ENCODE data around the gene TSPAN17. TPM values are rescaled to one million over a fixed set of nuclear protein-coding genes. Genes with fewer than 3 reads are reported as not detected.
"Not testable (repeated sequence)": the region's sequence is repeated elsewhere in the genome, so short reads cannot be mapped to it uniquely, and the experiment has no call there.

Gene TSPAN17, protein sequence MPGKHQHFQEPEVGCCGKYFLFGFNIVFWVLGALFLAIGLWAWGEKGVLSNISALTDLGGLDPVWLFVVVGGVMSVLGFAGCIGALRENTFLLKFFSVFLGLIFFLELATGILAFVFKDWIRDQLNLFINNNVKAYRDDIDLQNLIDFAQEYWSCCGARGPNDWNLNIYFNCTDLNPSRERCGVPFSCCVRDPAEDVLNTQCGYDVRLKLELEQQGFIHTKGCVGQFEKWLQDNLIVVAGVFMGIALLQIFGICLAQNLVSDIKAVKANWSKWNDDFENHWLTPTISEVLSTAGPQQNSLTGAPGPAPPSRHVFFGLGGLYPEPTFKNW
- 16.9 TPM for total RNA-seq

DNA sequence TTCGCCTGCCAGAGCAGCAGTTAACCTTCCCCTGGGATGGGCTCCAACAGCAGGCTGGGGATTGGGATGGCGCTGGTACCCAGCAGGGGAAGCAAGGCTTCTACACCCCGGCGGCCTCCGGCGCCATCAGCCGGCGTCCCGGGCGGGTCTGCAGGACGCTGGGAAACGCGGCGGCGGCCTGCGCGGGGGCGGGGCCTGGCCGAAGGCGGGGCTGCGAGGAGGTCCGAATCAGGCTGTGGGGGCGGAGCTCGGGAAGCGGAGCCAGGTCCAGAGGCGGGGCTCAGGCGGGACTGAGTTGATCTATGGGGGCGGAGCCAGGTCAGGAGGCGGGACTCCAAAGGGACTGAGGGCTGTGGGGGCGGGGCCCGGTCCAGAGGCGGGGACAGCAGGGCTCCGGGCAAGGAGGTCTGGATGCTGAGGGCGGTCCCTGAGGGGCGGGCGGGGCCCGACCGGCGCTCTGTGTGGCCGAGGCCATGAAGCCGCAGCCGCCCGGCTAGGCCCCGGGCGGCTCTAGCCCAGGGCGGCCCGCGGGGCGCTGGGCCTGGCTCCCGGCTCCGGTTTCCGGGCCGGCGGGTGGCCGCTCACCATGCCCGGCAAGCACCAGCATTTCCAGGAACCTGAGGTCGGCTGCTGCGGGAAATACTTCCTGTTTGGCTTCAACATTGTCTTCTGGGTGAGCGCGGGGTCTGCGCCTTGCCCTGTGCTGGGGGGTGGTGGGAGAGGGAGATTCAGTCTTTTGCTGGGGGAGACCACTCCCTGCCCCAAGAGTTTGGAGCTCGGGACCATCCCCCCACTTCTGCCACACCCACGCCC lies at the start of gene TSPAN17:
Gene TSPAN17, plus strand, starts transcription at position 455 of the 813 bp plus-strand sequence. Its CDS starts 132 bp downstream, at position 587.
- Histone ChIP-seq H3K36me3 (no peaks in the 10 kb centered on the region), H3K27me3 (no peaks in the 10 kb centered on the region), H3K4me1 (peaks cover 34% of the 10 kb centered on the region), H3K4me3 (peak within 1 kb of the TSS; percentile 68 to 81), H3K27ac (peak within 1 kb of the TSS; percentile 71), H3K9me3 (no peaks in the 10 kb centered on the region)
- TF ChIP-seq, protein P1, sequence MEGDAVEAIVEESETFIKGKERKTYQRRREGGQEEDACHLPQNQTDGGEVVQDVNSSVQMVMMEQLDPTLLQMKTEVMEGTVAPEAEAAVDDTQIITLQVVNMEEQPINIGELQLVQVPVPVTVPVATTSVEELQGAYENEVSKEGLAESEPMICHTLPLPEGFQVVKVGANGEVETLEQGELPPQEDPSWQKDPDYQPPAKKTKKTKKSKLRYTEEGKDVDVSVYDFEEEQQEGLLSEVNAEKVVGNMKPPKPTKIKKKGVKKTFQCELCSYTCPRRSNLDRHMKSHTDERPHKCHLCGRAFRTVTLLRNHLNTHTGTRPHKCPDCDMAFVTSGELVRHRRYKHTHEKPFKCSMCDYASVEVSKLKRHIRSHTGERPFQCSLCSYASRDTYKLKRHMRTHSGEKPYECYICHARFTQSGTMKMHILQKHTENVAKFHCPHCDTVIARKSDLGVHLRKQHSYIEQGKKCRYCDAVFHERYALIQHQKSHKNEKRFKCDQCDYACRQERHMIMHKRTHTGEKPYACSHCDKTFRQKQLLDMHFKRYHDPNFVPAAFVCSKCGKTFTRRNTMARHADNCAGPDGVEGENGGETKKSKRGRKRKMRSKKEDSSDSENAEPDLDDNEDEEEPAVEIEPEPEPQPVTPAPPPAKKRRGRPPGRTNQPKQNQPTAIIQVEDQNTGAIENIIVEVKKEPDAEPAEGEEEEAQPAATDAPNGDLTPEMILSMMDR (IDR thresholded peaks at IDR 0.05) = no peak
- TF ChIP-seq POLR2AphosphoS5 (IDR thresholded peaks at IDR 0.05; ENCODE audit: insufficient read depth in 1 of 2, low read depth in 1 of 2) (peak; percentile 53 to 58), POLR2A (IDR thresholded peaks at IDR 0.05) (peak in 1 of 2 donors; percentile 60)
- DNase-seq (ENCODE audit: extremely low spot score in 2 of 2) = peak in 1 of 2 donors; percentile 97
- intact Hi-C loops (cut with DNase I) = no loop called here

DNA sequence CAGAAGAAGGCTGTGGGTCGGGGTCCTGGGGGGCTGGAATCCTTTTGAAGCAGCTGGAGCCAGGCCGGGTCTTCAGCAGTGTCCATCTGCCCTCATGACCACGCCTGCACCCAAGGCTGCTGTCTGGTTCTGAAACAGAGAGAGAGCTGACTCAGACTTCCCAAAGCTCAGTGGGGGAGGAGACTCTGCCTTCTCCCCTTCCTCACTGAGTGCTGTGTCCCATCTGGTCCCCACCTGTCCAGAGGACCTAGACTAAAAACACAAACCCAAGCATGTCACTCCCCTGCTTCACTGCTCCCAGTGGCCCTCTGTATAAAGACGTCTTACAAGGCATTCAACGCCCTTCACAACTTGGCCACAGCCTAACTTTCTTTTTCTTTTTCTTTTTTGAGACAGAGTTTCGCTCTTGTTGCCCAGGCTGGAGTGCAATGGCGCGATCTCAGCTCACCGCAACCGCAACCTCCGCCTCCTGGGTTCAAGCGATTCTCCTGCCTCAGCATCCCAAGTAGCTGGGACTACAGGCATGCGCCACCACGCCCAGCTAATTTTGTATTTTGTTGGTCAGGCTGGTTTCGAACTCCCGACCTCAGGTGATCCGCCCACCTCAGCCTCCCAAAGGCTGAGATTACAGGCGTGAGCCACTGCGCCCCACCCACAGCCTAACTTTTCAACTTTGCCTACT lies 47.4 kb upstream of the TSPAN17 start:
- DNase-seq (ENCODE audit: extremely low spot score in 2 of 2); intact Hi-C loops (cut with DNase I): not testable (repeated sequence)

DNA sequence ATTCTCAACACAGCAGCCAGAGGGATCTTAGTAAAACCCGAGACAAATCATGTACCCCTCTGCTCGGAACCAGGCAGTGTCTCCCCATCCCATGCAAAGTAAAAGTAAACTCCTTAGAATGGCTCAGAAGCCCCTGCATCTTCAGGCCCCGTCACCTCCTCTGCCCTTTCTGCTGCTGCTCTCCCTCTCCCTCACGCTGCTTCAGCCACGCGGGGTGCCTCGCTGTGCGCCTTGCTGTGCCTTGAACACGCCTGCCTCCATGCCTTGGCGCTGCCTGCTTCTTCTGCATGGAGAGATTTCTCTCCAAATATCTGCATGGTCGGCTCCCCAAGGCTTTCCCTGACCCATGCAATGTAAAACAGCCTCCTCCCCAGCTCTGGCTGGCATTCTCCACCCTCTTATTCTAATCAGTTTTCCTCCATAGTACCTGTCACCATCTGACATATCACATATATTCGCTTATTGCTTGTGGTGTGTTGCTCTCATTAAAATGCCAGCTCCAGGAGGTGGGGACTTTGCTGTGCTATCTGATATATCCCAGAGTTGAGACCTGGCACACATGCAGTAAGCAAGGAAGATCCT lies 45.3 kb upstream of the TSPAN17 start:
- Histone ChIP-seq H3K27me3 (no peaks in the 10 kb centered on the region), H3K4me1 (no peaks in the 10 kb centered on the region), H3K4me3 (no peak overlapping the region), H3K9me3 (no peaks in the 10 kb centered on the region), H3K36me3 (no peaks in the 10 kb centered on the region), H3K27ac (no peak overlapping the region)
- TF ChIP-seq, protein P1 (IDR thresholded peaks at IDR 0.05) = no peak
- no peak for TF ChIP-seq POLR2AphosphoS5 (IDR thresholded peaks at IDR 0.05; ENCODE audit: insufficient read depth in 1 of 2, low read depth in 1 of 2)
- TF ChIP-seq POLR2A (IDR thresholded peaks at IDR 0.05) = no peak
- DNase-seq (ENCODE audit: extremely low spot score in 2 of 2) = no peak
- intact Hi-C loops (cut with DNase I) = no loop called here

More for the DNA sequence above, 47.4 kb upstream of the TSPAN17 start:
- H3K4me1 ChIP-seq, H3K36me3 ChIP-seq, H3K27ac ChIP-seq, H3K27me3 ChIP-seq, H3K9me3 ChIP-seq, H3K4me3 ChIP-seq: not testable (repeated sequence)

DNA sequence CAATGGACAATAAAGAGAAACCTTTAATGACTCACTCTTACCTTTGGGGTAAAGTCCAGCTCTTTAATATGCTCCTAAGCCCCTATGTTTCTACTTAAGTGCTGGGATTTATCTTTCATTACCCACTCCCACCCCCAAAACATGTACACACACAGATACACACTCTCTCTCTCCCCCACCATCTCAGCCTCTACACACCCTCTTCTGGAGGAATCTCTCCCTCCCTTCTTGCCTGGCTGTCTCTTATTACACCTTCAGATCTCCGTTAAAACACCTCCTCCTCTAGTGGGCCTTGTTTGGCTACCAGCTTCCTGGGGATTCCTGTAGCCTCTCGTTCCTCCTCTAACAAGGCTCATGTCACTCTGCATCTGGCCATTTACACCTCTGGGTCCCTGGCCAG lies 44.2 kb upstream of the TSPAN17 start:
- intact Hi-C loops (cut with DNase I) = no loop called here
- H3K9me3 ChIP-seq = no peaks in the 10 kb centered on the region
- no peaks in the 10 kb centered on the region for H3K27me3 ChIP-seq
- no peaks in the 10 kb centered on the region for H3K36me3 ChIP-seq
- H3K4me1 ChIP-seq = no peaks in the 10 kb centered on the region
- TF ChIP-seq POLR2AphosphoS5 (IDR thresholded peaks at IDR 0.05; ENCODE audit: insufficient read depth in 1 of 2, low read depth in 1 of 2) (no peak), POLR2A (IDR thresholded peaks at IDR 0.05) (no peak)
- TF ChIP-seq, protein P1 (IDR thresholded peaks at IDR 0.05) = no peak
- H3K4me3 ChIP-seq = no peak overlapping the region
- DNase-seq (ENCODE audit: extremely low spot score in 2 of 2) = no peak
- H3K27ac ChIP-seq = no peak overlapping the region

DNA sequence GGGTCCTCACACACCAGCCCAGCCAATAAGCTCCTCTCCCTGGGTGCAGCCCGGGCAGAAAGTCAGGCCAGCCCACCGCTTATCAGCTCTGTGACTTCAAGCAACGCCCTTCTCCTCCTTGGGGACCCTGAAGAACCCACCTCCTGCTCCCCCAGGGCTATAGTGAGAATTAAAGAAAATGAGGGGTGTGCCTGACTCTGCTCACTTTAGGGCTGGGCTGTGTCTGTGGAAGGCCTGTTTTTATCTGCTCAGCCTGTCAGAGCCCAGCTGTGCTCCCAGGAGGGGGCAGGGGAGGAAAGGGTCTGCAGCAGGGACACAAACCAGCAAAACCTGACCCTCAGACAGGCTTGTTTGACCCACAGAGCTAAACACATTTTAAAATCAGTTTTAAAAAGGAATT lies 41.3 kb upstream of the TSPAN17 start:
- H3K4me3 ChIP-seq = no peak overlapping the region
- no peaks in the 10 kb centered on the region for H3K36me3 ChIP-seq
- H3K27ac ChIP-seq = no peak overlapping the region
- no peak for DNase-seq (ENCODE audit: extremely low spot score in 2 of 2)
- no peaks in the 10 kb centered on the region for H3K9me3 ChIP-seq
- intact Hi-C loops (cut with DNase I) = no loop called here
- no peak for TF ChIP-seq POLR2A (IDR thresholded peaks at IDR 0.05)
- TF ChIP-seq POLR2AphosphoS5 (IDR thresholded peaks at IDR 0.05; ENCODE audit: insufficient read depth in 1 of 2, low read depth in 1 of 2) = no peak
- TF ChIP-seq, protein P1 (IDR thresholded peaks at IDR 0.05) = no peak
- no peaks in the 10 kb centered on the region for H3K27me3 ChIP-seq
- peaks cover 9% of the 10 kb centered on the region for H3K4me1 ChIP-seq

Data from vagina (tissue), 2 donors.